Ishikawa (cell line): ENCODE results near the gene BANF2.

Experiments used
- EGR1 ChIP-seq: IDR thresholded peaks from 2 replicates; pipeline ENCODE4 v1.6.1; 2012
- EP300 ChIP-seq: IDR thresholded peaks from 2 replicates; pipeline ENCODE4 v1.6.1; 2012; ENCODE audit warnings: borderline replicate concordance
- FOXM1 ChIP-seq: IDR thresholded peaks from 2 replicates; pipeline ENCODE4 v1.6.1; 2012; ENCODE audit warnings: low read depth, borderline replicate concordance
- RAD21 ChIP-seq: IDR thresholded peaks from 2 replicates; pipeline ENCODE4 v1.6.1; 2012; ENCODE audit warnings: low read depth
- TAF1 ChIP-seq: IDR thresholded peaks from 2 replicates; pipeline ENCODE4 v1.6.1; 2012; ENCODE audit warnings: low read depth, mild to moderate bottlenecking
- TCF12 ChIP-seq: IDR thresholded peaks from 2 replicates; pipeline ENCODE4 v1.6.1; 2012; ENCODE audit warnings: low read depth
- YY1 ChIP-seq: IDR thresholded peaks from 2 replicates; pipeline ENCODE4 v1.6.1; 2012; ENCODE audit warnings: low read depth
- ZBTB7A ChIP-seq: IDR thresholded peaks from 2 replicates; pipeline ENCODE4 v1.6.1; 2012; ENCODE audit warnings: low read depth
- TF ChIP-seq, protein P1 (sequence below): IDR thresholded peaks from 2 replicates; pipeline ENCODE4 v1.6.1; 2012; ENCODE audit warnings: low read depth, mild to moderate bottlenecking
- TF ChIP-seq, protein P2 (sequence below): IDR thresholded peaks from 2 replicates; pipeline ENCODE4 v1.6.1; 2012

DNA sequence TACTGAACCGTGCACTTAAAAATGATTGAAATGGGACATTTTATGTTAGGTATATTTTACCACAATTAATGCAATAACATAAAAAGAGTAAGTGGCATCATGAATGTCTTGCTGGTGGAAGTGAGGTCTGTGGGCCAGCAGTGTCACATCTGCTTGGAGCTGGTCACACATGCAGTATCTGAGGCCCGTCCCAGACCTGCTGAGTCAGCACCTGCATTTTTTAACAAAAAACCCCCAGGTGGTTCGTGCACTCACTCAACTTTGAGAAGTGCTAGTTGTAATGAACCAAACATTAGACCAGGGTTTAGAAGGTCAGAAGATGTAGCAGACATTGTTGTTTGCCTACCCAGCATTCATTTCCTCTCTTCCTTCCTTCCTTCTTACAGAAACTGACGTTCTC, 21.0 kb downstream of the BANF2 start:
- TF ChIP-seq, protein P1, sequence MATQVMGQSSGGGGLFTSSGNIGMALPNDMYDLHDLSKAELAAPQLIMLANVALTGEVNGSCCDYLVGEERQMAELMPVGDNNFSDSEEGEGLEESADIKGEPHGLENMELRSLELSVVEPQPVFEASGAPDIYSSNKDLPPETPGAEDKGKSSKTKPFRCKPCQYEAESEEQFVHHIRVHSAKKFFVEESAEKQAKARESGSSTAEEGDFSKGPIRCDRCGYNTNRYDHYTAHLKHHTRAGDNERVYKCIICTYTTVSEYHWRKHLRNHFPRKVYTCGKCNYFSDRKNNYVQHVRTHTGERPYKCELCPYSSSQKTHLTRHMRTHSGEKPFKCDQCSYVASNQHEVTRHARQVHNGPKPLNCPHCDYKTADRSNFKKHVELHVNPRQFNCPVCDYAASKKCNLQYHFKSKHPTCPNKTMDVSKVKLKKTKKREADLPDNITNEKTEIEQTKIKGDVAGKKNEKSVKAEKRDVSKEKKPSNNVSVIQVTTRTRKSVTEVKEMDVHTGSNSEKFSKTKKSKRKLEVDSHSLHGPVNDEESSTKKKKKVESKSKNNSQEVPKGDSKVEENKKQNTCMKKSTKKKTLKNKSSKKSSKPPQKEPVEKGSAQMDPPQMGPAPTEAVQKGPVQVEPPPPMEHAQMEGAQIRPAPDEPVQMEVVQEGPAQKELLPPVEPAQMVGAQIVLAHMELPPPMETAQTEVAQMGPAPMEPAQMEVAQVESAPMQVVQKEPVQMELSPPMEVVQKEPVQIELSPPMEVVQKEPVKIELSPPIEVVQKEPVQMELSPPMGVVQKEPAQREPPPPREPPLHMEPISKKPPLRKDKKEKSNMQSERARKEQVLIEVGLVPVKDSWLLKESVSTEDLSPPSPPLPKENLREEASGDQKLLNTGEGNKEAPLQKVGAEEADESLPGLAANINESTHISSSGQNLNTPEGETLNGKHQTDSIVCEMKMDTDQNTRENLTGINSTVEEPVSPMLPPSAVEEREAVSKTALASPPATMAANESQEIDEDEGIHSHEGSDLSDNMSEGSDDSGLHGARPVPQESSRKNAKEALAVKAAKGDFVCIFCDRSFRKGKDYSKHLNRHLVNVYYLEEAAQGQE: no peak
- TF ChIP-seq EGR1: no peak
- TF ChIP-seq EP300: no peak
- no peak for TF ChIP-seq ZBTB7A
- TF ChIP-seq RAD21: no peak
- no peak for TF ChIP-seq TCF12
- no peak for TF ChIP-seq TAF1
- TF ChIP-seq YY1: no peak
- TF ChIP-seq, protein P2, sequence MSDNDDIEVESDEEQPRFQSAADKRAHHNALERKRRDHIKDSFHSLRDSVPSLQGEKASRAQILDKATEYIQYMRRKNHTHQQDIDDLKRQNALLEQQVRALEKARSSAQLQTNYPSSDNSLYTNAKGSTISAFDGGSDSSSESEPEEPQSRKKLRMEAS: no peak
- no peak for TF ChIP-seq FOXM1
